ENCODE measurements around the gene PIH1D1.
"Not testable (repeated sequence)": the region's sequence is repeated elsewhere in the genome, so short reads cannot be mapped to it uniquely, and the experiment has no call there.

Gene PIH1D1

GRCh38 chr19:49456326-49456725 lies 4.7 kb upstream of the PIH1D1 start:
- DNase-seq (ENCODE audit: low read depth in 2 of 2) = no peak

GRCh38 chr19:49455773-49456172 lies 4.2 kb upstream of the PIH1D1 start:
- no peak for DNase-seq (ENCODE audit: low read depth in 2 of 2)

- no peak for DNase-seq (ENCODE audit: low read depth in 2 of 2)
These were observed 2.2 kb upstream of the PIH1D1 start for GRCh38 chr19:49453757-49454240.

DNA sequence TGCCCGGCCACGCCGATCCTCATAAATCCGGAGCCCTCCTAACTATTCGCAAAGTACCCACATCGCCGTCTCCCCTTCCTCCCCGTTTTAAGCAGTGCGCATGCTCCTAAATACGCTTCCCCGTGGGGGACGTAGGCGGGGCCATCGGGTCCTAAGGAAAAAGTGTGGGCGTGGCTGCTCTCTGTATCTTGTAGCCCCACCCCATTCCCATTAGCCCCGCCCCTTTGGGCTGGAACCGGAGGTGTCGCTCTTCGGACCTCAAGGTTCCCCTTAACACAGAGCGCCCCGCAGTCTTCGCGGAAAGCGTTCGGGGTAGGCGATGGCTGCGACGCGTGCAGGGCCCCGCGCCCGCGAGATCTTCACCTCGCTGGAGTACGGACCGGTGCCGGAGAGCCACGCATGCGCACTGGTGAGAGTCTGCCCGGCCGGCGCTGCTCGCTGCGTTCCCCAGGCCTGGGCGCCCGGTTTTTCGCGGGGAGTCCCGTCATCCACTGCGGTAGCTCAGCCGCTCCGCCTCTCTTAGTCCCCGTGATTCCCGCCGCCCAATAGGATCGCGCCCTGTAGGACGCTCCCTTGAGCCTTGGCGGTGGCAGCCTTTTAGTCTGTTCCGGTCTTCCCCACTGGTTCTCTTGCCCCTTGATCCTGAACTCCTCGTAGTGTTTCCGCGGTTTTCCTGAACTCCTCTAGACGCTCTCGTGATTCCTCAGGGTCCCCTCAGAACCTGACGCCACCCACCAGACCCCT lies 1.6 kb upstream of the PIH1D1 start, which contains the start of gene ALDH16A1:
ALDH16A1 (plus strand) TSS at position 213 of the 744 bp plus-strand sequence; CDS start at position 320, 107 bp downstream.
- DNase-seq (ENCODE audit: low read depth in 2 of 2) = peak; percentile 94 to 96

- no peak for DNase-seq (ENCODE audit: low read depth in 2 of 2)
These were observed 1.2 kb downstream of the PIH1D1 start for GRCh38 chr19:49450405-49450804.

DNA sequence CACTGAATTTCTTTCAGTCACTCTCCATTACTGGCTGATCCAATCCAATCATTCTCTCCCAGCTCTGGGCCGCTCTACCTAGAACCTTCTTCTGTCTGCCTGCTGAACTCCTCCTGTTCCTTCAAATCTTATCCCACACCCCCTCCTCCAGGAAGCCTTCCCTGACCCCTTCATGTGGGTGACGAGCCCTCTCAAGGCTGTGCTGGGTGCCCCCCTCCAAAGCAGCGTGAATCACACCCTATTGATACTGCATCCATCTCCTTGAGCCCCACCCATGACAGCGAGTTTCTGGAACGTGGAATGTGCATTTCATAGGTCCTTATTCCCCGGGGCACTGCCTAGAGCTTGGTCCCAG lies 3.2 kb downstream of the PIH1D1 start:
- no peak for DNase-seq (ENCODE audit: low read depth in 2 of 2)

DNA sequence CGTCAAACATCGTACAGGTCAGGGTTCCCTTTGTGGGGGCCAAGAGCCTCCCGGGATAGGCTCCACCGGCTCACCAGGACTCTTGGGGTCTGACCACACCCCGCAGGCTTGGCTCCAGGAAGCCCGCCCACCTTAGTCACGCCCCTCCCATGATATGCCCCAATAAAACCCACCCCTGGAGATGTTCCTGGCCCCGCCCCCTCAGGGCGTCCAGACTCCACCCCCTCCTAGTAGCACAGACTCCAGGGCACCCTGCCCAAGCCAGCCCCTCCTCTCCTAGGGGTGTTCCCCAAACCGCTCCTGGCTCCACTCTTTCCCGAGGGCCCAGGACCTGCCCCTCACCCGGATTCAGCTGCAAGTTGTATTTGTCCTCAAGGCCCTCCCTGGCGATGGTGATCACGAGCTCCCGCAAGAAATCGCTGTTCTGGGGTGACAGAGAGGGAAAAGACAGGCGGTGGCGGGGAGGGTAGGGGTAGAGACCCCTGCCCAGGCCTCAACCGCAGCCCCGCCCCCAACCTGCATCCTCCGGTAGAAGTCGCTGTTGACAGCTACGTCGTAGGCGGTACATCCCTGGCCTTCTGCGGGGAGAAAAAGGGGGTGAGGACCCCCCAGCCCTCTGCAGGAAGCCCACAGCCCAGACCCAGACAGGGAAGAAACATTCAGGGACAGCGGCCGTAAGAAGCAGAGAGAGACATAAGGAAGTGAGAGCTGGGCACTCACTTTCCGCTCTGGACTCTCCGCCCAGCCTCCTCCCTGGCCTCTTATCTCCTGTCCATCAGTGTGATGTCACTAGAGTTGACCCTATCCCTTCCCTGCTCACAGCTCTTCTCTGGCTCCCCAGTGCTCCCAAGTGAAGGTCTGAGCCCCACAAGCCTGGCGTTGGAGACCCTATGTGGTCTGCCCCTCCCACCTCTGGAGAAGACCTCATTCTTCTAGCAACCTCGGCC lies 3.9 kb downstream of the PIH1D1 start:
- no peak for DNase-seq (ENCODE audit: low read depth in 2 of 2)

DNA sequence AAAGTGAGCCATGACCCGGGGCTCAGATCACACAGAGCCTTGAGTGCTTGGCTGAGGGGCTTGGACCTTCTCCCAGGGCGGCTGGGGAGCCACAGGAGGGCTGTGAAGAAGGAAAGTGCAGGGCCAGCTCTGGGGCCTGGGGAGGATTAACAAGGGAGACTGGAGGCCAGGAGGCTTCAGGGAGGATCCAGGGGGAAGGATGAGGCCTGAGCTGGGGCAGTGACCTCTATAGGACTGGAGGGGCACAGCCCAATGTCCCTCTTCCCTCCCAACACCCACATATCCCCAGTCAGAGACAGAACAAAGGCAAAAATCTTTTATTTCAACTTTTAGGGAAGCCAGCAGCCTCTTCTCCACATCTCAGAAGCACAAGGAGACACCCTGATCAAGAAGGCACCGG lies 5.6 kb downstream of the PIH1D1 start:
- no peak for DNase-seq (ENCODE audit: low read depth in 2 of 2)

- not testable (repeated sequence) for DNase-seq (ENCODE audit: low read depth in 2 of 2)
These were observed 7.4 kb downstream of the PIH1D1 start for GRCh38 chr19:49444100-49444700.

DNA sequence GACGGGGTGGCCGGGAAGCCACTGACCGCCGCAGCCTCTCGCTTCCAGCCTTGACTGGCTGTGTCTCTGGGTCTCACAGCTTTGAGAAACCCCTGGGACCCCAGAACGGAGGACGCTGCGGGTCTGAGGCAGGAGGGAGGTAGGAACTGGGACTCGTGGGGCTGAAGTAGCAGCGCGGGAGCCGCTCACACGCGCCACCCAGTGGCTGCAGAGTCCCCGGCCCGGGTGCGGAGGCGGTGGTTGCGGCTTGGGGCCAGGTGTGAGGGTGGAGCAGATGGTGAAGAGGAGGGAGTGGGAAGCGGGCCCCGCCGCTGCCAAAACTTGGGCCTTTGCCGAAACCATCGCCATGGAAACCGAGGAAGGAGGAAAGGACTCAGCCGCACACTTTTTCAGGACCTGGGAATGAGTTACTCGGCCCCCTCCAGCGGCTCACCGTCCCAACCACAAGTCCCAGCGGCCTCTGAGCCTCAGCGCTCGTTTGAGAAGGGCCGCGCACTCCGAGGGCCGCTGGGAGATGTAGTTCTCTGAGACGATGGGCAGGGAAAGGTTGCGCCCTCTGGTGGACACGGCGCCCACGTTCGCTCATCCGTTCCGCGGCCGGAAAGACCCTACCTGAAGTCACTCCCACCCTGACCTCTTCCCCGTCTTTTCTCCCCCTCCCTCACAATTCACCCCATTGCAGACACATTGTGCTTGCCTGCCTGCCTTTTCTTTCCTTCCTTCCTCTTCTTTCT lies 8.1 kb downstream of the PIH1D1 start:
- peak; percentile 81 to 92 for DNase-seq (ENCODE audit: low read depth in 2 of 2)

DNA sequence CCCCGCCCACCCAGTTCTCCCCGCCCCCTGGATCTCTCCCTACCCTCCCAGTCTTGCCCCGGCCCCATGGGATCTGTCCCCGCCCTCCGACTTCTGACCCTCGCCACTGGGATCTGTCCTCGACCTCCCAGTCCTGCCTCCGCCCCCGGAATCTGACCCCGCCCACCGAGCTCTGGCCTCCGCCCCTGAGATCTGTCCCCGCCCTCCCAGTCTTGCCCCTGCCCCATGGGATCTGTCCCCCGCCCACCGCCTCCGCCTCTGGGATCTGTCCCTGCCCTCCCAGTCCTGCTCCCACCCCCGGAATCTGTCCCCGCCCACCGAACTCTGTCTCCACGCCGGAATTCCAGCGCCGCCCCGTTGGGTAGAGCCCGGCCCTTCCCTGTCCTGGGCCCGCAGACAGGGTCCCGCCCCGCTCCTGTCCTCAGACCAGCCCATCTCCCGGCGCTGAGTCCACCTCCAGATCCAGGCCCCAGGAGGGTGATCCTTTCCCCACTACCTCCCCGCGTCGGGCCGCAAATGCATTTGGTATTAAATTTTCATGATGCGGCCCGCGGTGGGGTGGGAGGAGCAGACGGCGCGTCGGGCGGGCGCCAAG lies 8.7 kb downstream of the PIH1D1 start:
- DNase-seq (ENCODE audit: low read depth in 2 of 2) = peak; percentile 21 to 70

DNA sequence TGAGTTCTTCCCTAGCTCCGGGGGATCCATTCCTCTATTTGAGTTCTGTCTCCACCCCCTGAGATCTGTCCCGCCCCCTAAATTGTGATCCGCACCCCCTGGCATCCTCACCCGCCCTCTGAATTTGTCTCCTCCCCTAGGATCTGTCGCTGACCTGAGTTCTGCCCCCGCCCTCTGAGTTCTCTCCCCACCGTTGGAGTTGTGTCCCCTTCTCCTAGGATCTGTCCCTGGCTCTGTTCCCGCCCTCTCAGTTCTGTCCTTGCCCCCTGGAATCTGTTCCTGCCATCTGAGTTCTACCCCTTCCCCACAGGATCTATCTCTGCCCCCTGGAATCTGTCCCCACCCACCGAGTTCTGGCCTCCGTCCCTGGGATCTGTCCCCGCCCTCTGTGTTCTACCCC lies 9.3 kb downstream of the PIH1D1 start:
- no peak for DNase-seq (ENCODE audit: low read depth in 2 of 2)

DNA sequence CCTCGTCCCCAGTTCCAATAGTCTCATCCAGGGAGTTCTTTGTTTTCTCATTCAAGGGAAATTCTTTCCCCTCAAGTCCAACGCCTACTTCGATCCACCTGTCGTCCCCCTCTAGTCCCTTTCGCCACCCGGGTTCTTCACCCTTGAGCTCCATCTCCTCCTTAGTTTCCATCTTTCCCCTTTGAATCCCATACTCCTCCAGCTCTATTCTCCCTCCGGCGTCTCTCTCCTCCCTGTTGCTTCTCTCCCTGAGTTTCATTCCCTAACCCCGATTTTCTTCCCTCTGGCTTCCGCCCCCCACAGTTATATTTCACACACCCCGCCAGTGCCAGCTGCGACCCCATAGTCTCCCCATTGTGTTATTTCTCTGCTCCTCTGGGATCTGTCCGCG lies 9.7 kb downstream of the PIH1D1 start:
- no peak for DNase-seq (ENCODE audit: low read depth in 2 of 2)

DNA sequence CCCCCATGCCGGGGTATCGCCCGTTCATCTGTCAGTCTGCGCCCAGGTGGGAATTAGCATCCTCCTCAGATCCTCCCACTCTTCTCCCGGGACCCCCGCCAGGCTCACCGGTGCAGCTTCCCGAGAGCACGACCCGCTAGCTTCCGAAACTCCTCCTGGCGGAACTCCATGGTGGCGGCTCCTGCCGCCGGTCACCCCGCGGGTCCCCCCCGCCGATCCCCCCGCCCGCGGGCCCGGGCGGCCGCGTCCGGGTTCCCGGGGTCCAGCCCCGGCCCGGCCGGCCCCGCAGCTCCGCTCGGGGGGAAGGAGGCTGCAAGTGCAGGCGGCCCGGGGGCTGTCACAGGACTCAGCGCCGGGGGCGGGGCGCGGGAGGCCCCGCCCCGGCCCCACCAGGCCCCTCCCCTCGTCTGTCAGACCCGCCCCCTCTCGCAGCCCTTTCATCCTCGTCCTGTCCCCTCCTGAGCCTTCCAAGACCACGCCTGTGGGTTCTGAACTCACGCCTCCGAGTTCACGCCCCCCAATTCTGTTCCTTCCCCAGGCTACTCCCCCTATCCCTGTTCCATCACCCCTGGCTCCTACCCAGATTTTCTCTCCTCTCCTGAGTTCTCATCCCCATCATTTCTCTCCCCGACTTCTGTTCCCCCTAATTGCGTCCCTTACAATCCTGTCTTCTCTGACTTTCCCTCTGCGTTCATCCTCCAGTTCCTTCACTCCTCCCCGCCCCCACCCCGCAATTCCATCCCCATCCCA lies 10.2 kb downstream of the PIH1D1 start, which contains the start of gene SLC17A7:
SLC17A7 (minus strand) TSS at position 318 of the 750 bp plus-strand sequence; CDS start at position 170, 148 bp downstream.
- peak in 1 of 2 experiments; percentile 25 for DNase-seq (ENCODE audit: low read depth in 2 of 2)

GRCh38 chr19:49440439-49441209 lies 11.0 kb downstream of the PIH1D1 start:
- DNase-seq (ENCODE audit: low read depth in 2 of 2) = no peak

DNA sequence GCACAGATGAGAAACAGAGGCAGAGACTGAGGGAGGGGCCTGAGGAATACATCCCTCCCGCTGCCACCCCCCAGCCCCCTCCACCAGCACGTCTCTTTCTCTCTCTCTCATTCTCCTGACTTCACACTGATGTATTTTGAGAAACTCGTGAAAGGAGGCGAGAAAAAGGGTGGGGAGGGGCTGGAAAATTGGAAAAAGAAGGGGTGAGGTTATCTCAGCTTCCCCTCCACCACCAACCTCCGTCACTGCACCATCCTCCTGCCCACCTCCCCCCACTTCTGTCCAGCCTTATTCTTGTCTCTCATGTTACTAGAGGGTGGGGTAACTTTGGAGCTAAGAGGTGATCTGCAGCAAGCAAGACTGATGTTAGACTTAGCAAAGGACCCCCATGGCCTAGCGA lies 11.8 kb downstream of the PIH1D1 start:
- no peak for DNase-seq (ENCODE audit: low read depth in 2 of 2)

DNA sequence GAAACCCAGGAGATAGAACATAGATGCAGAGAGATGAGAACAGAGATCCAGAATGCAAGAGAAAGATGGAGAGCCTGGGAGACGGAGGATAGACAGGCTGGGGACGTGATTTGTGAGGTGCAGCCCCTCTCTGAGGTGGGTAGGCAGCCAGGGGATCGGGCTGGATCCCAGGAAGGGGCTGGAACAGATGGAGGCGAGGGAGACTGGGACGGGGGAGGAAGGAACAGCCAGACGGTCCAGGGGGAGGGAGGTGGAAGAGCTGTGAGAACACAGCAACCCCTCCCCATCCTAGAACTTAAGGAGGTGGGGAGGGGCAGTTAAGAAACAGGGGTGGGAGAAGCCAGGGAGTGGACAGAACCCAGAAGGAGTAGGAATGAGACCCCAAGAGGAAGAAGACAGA lies 13.4 kb downstream of the PIH1D1 start:
- DNase-seq (ENCODE audit: low read depth in 2 of 2) = no peak

DNA sequence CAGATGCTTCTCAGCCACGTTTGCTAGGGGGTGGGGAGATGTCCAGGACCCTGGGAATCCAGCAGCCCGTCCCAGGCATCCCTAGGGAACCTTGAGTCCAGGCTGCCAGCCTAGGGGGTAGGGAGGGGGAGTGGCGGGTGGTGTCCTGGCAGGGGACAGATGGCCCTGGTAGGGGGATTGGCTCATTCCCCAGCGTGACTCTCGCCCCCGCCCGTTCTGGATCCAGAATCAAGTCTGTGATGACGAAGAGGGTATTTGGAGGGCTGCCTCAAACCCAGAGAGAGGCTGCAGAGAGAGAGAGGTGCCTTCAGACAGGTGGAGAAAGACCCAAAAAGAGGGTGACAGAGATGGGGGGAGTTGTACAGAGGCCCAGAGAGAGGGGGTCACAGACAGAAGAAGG lies 14.4 kb downstream of the PIH1D1 start:
- no peak for DNase-seq (ENCODE audit: low read depth in 2 of 2)

DNA sequence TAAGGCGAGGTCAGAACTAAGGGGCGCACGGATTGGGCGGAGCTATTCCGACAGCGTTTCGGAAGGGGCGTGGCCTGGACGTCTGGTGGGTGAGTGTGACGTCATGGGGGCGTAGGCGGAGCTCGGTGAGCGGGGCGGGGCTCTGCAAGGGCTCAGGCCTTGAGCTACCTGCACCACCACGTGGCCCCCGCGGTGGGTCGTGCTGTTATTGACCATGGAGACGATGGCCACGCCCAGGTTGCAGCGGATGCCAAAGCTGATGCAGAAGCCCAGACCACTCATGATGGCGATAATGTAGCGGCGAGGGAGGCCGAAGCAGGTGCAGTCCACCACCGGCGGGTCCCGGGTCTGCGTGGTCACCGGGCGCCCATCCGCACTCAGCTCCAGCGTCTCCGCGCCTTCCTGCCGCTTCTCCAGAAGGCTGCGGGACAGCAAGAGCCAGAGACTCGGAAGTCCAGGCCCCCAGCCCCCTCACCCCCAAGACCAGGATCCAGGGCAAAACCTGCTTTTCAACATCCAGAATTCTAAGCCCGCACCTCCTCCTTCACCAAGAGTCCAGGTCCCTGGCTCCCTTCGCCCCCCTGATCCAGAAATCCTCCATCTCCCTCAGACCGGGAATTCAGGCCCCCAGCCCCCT lies 15.1 kb downstream of the PIH1D1 start:
- DNase-seq (ENCODE audit: low read depth in 2 of 2) = peak; percentile 26 to 61

Measured in stimulated activated CD4-positive, alpha-beta T cell treated with anti-CD3 and anti-CD28 coated beads, Interleukin-12 subunit alpha, Interleukin-12 subunit beta, amount 100 ng/mL, for 24 hours (primary cell).